ENCODE results near the gene CFAP99. TPM values are rescaled to one million over a fixed set of nuclear protein-coding genes. Genes with fewer than 3 reads are reported as not detected.

The CFAP99 gene
- total and polyA plus RNA-seq, 2 of the 8 experiments (the other 6 are each of a cell fraction or from before 2014, with no cell fraction given): not detected

DNA sequence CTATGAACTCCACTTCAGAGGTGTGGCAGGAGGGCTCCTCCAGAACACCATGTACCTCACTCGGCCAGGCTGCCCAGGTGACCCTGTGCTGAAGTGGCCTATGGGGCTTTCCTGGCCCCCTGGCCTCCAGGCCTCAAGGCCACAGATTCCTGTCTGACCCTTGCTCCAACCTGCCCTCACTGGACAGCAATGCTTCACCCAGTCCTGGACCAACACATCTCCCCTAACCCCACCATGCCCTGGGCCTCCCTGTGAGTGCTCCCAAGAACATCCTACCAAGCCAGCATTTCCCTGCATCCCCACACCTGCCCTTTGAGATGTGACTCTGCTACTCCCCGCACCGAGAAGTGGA is 10.8 kb upstream of the CFAP99 start (continued):
- TF ChIP-seq CHD7 (IDR thresholded peaks at IDR 0.05; ENCODE audit: insufficient replicate concordance, low read length): no peak
- no peak for TF ChIP-seq TCF12 (IDR thresholded peaks at IDR 0.05; ENCODE audit: low read depth, low read length)
- no peak for TF ChIP-seq JUN (IDR thresholded peaks at IDR 0.05; ENCODE audit: low read depth, low read length)
- no peak for TF ChIP-seq GABPA (IDR thresholded peaks at IDR 0.05; ENCODE audit: borderline replicate concordance, insufficient read depth, low read length)
- TF ChIP-seq ATF2 (IDR thresholded peaks at IDR 0.05; ENCODE audit: low read length): no peak
- no peak for TF ChIP-seq SUZ12 (IDR thresholded peaks at IDR 0.05; ENCODE audit: low read length)

Data from H1 (cell line).